ENCODE measurements around the gene TRIML1. TPM values are rescaled to one million over a fixed set of nuclear protein-coding genes. Genes with fewer than 3 reads are reported as not detected.

Gene TRIML1
- total RNA-seq, 1 experiment from 2014 or later: not detected

DNA sequence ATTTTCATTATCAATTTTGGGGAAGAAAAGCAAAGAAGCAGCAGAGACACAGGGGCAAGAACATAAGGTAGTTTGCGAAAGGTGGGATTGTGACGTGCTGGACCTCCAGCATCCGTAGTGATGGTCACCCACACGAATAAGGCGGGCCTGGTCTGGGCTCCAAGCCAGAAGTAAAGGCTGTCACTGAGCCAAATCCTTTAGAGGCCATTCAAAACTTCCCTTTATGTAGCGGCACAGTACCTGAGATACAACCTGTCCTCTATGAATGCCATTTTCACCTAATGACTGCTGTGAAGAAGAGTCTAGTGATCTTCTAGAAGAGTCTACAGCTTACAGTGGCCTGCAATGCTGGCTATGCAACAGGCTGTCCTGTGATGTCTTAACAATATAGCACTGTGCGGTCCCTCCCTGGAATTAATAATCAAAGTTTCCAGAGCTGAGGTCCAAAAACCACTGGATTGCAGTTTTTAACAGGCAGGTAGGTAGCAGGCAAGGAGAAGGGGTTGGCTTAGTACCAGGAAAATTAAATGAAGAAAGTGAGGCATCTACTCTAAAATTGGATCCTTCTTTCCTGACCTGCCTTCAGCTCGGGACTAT is 56.2 kb downstream of the TRIML1 start:
- POLR2A ChIA-PET (ENCODE audit: unreplicated experiment): no interaction called here
- H3K9me3 ChIP-seq (ENCODE audit: low read length): no peaks in the 10 kb centered on the region
- intact Hi-C loops (cut with micrococcal nuclease): no loop called here
- H3K36me3 ChIP-seq (ENCODE audit: low read depth, low read length): no peaks in the 10 kb centered on the region
- ATAC-seq (no peak), DNase-seq (no peak)
- H4K20me1 ChIP-seq (ENCODE audit: low read length): no peaks in the 10 kb centered on the region
- H3F3A ChIP-seq (ENCODE audit: low read length, unreplicated experiment): no peaks in the 10 kb centered on the region
- no TSS peak for BruUV-seq (replicated peaks)
- no peaks in the 10 kb centered on the region for H3K9me2 ChIP-seq (replicated peaks; ENCODE audit: low read length)
- H2AFZ ChIP-seq (ENCODE audit: low read length): no peak overlapping the region
- CTCF ChIA-PET: no interaction called here
- no peaks in the 10 kb centered on the region for H3K27me3 ChIP-seq (ENCODE audit: low read length)
- H3K79me2 ChIP-seq (ENCODE audit: low read length): no peaks in the 10 kb centered on the region
- H3K4me3 ChIP-seq (ENCODE audit: low read length): no peak overlapping the region
- no peak overlapping the region for H3K27ac ChIP-seq (ENCODE audit: low read length)
- no peak overlapping the region for H3K9ac ChIP-seq (ENCODE audit: low read length)
- H3K4me2 ChIP-seq (ENCODE audit: low read length): peak overlapping the region; percentile 41; the same call in 1 of the 2 replicates
- TF ChIP-seq, protein P1, sequence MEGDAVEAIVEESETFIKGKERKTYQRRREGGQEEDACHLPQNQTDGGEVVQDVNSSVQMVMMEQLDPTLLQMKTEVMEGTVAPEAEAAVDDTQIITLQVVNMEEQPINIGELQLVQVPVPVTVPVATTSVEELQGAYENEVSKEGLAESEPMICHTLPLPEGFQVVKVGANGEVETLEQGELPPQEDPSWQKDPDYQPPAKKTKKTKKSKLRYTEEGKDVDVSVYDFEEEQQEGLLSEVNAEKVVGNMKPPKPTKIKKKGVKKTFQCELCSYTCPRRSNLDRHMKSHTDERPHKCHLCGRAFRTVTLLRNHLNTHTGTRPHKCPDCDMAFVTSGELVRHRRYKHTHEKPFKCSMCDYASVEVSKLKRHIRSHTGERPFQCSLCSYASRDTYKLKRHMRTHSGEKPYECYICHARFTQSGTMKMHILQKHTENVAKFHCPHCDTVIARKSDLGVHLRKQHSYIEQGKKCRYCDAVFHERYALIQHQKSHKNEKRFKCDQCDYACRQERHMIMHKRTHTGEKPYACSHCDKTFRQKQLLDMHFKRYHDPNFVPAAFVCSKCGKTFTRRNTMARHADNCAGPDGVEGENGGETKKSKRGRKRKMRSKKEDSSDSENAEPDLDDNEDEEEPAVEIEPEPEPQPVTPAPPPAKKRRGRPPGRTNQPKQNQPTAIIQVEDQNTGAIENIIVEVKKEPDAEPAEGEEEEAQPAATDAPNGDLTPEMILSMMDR (conservative IDR thresholded peaks at IDR 0.05; ENCODE audit: low read depth, low read length): no peak
- TF ChIP-seq EZH2phosphoT487 (IDR thresholded peaks at IDR 0.05; ENCODE audit: borderline replicate concordance, low read length) (no peak), EZH2 (IDR thresholded peaks at IDR 0.05; ENCODE audit: low read length, unreplicated experiment) (no peak)
- H3K4me1 ChIP-seq (ENCODE audit: insufficient read depth, low read length): no peaks in the 10 kb centered on the region

DNA sequence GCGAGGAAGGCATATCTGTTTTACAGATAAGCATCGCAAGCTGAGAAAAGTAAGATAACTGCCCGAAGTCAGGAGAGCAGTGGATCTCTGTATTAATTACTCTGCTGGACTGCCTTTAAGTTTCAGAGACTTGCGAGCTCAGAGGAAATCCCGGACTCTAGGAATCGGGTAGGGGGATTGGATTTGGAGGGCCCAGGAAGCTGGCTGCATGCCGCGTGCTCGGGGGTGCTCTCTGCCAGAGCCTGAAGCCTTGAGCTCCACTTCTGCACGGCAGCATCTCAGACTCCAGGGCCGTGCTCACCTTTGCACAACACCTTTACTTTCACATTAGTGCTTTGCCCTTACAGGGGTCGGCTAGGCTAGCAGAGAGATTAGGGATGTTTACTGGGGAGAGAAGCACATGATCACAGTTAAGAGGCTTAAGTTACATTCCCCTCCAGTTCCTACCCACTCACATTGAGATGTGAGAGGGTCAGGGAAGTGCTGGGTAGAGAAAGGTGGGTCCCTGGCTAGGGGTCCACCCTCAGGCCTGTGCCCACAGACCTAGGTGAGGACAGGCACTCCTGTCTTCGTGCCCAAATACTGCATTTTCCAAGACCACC is 57.0 kb downstream of the TRIML1 start:
- no peaks in the 10 kb centered on the region for H3K79me2 ChIP-seq (ENCODE audit: low read length)
- no peaks in the 10 kb centered on the region for H3F3A ChIP-seq (ENCODE audit: low read length, unreplicated experiment)
- no peaks in the 10 kb centered on the region for H3K9me3 ChIP-seq (ENCODE audit: low read length)
- no peaks in the 10 kb centered on the region for H3K4me1 ChIP-seq (ENCODE audit: insufficient read depth, low read length)
- peak overlapping the region; percentile 18; the same call in 1 of the 2 replicates for H2AFZ ChIP-seq (ENCODE audit: low read length)
- POLR2A ChIA-PET (ENCODE audit: unreplicated experiment): no interaction called here
- CTCF ChIA-PET: no interaction called here
- BruUV-seq (replicated peaks): no TSS peak
- no peak for DNase-seq
- H3K27me3 ChIP-seq (ENCODE audit: low read length): no peaks in the 10 kb centered on the region
- H3K27ac ChIP-seq (ENCODE audit: low read length): no peak overlapping the region
- no peaks in the 10 kb centered on the region for H3K36me3 ChIP-seq (ENCODE audit: low read depth, low read length)
- H3K9ac ChIP-seq (ENCODE audit: low read length): no peak overlapping the region
- H3K4me2 ChIP-seq (ENCODE audit: low read length): peak overlapping the region; percentile 41; the same call in 1 of the 2 replicates
- intact Hi-C loops (cut with micrococcal nuclease): no loop called here
- TF ChIP-seq EZH2 (IDR thresholded peaks at IDR 0.05; ENCODE audit: low read length, unreplicated experiment) (no peak), EZH2phosphoT487 (IDR thresholded peaks at IDR 0.05; ENCODE audit: borderline replicate concordance, low read length) (no peak)
- TF ChIP-seq, protein P1 (conservative IDR thresholded peaks at IDR 0.05; ENCODE audit: low read depth, low read length): no peak
- H3K4me3 ChIP-seq (ENCODE audit: low read length): no peak overlapping the region
- no peak for ATAC-seq
- no peaks in the 10 kb centered on the region for H4K20me1 ChIP-seq (ENCODE audit: low read length)
- H3K9me2 ChIP-seq (replicated peaks; ENCODE audit: low read length): no peaks in the 10 kb centered on the region

Other genes with a start within 250 kb of the TRIML1 start
- not detected in 2 replicates for gene ZFP42, start 143.7 kb upstream of the TRIML1 start, total RNA-seq (2014; rRNA removed)
- not detected in 2 replicates for gene TRIML2, start 29.8 kb upstream of the TRIML1 start, total RNA-seq (2014; rRNA removed)